OCI-LY7 (cell line): ENCODE results near the gene GLRX5.

Source experiments
- EZH2phosphoT487 ChIP-seq: fragments of 200-600 bp; sonication (generic); IDR thresholded peaks from 2 replicates; pipeline ENCODE4 v1.6.1; 2018; ENCODE audit warnings: low read depth, borderline replicate concordance, mild to moderate bottlenecking, mixed run types, antibody characterized with exemption, low read length, moderate library complexity, mixed read lengths
- TF ChIP-seq, protein P1 (sequence below): fragments of 200-600 bp; sonication (generic); conservative IDR thresholded peaks from 2 replicates; pipeline ENCODE4 v1.5.1; 2014; ENCODE audit warnings: mild to moderate bottlenecking, antibody characterized with exemption, low read length, moderate library complexity, mixed read lengths

DNA sequence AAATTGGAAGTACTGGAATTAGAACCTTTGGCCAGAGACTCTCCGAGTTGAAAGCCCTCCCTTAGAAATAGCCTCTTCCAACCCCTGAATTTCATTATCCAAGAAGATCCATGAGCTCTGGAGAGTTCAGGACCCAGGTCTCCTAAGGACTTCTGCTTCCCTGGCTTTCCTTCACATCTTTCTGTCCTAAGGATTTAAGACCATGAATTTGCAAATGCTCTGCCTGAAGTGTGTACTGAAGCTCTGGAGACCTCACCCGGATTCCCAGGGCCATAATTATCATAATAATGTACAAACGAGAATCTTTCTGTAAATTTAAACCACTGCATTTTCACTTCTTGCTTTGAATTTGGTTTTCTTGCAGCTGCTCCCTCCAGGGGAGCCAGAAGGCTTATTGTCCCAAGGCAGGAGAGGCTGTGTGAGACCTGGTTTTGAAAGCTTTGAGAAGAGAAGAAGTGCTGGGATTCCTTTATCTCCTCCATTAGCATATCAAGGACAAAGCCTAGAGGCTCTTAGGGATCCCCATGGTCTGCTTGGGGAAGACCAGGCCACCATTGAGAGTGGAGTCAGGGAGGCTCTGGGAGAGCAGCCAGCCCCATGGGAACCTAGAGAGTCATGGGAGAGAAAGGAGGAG, 41.1 kb downstream of the GLRX5 start:
- TF ChIP-seq EZH2phosphoT487: no peak
- TF ChIP-seq, protein P1, sequence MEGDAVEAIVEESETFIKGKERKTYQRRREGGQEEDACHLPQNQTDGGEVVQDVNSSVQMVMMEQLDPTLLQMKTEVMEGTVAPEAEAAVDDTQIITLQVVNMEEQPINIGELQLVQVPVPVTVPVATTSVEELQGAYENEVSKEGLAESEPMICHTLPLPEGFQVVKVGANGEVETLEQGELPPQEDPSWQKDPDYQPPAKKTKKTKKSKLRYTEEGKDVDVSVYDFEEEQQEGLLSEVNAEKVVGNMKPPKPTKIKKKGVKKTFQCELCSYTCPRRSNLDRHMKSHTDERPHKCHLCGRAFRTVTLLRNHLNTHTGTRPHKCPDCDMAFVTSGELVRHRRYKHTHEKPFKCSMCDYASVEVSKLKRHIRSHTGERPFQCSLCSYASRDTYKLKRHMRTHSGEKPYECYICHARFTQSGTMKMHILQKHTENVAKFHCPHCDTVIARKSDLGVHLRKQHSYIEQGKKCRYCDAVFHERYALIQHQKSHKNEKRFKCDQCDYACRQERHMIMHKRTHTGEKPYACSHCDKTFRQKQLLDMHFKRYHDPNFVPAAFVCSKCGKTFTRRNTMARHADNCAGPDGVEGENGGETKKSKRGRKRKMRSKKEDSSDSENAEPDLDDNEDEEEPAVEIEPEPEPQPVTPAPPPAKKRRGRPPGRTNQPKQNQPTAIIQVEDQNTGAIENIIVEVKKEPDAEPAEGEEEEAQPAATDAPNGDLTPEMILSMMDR: no peak
